WTC11 (cell line): Measurements from ENCODE around the gene CD2.

ENCODE experiments used
- TEAD4 ChIP-seq: sonication (generic); formaldehyde crosslinking; IDR thresholded peaks from 2 replicates; pipeline ENCODE4 v1.8.0; 2022; ENCODE audit warnings: mild to moderate bottlenecking, missing genetic modification reagents
- TF ChIP-seq, protein P1 (sequence below): fragments of 200-600 bp; IDR thresholded peaks from 2 replicates; pipeline ENCODE4 v1.8.0; 2022; ENCODE audit warnings: antibody characterized with exemption
- TF ChIP-seq, protein P2 (sequence below): sonication (generic); formaldehyde crosslinking; IDR thresholded peaks from 2 replicates; pipeline ENCODE4 v1.8.1; 2023; ENCODE audit warnings: mild to moderate bottlenecking, missing genetic modification reagents
- TF ChIP-seq, protein P3 (sequence below): sonication (generic); formaldehyde crosslinking; conservative IDR thresholded peaks from 2 replicates; pipeline ENCODE4 v1.8.1; 2023; ENCODE audit warnings: mild to moderate bottlenecking, low read depth, missing genetic modification reagents, moderate library complexity

DNA sequence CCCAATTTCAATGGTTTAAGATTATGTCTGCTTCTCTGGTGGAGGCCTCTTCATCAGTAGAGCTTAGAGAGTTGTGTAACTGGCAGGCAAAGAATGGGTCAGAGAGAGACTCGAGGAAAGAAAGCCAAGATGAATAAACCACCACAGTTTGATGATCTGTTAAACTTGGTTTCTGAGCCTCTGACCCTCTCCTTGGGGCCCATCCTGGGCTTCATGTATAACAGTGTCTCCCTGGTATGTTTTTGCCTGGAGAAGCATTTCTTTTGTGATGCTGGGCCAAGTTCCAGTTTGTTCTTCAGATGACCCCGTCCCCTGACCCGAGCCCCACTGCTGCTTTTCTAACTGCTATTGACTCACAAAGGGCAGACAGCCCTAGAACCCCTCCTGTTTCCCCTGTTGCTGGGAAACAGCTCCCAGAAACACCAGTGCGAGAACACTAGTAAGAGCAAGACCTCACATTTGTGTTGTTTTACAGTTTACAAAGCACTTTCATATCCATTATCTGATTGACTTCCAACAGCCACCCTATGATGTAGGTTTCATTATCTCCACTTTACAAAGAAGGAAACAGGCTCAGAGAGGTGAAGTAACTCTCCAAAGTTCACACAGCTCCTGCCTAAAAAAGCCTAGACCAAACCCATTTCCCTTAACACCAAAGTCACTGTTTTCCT is 9.0 kb downstream of the CD2 start:
- TF ChIP-seq, protein P1, sequence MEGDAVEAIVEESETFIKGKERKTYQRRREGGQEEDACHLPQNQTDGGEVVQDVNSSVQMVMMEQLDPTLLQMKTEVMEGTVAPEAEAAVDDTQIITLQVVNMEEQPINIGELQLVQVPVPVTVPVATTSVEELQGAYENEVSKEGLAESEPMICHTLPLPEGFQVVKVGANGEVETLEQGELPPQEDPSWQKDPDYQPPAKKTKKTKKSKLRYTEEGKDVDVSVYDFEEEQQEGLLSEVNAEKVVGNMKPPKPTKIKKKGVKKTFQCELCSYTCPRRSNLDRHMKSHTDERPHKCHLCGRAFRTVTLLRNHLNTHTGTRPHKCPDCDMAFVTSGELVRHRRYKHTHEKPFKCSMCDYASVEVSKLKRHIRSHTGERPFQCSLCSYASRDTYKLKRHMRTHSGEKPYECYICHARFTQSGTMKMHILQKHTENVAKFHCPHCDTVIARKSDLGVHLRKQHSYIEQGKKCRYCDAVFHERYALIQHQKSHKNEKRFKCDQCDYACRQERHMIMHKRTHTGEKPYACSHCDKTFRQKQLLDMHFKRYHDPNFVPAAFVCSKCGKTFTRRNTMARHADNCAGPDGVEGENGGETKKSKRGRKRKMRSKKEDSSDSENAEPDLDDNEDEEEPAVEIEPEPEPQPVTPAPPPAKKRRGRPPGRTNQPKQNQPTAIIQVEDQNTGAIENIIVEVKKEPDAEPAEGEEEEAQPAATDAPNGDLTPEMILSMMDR: no peak
- TF ChIP-seq TEAD4: no peak
- TF ChIP-seq, protein P2, sequence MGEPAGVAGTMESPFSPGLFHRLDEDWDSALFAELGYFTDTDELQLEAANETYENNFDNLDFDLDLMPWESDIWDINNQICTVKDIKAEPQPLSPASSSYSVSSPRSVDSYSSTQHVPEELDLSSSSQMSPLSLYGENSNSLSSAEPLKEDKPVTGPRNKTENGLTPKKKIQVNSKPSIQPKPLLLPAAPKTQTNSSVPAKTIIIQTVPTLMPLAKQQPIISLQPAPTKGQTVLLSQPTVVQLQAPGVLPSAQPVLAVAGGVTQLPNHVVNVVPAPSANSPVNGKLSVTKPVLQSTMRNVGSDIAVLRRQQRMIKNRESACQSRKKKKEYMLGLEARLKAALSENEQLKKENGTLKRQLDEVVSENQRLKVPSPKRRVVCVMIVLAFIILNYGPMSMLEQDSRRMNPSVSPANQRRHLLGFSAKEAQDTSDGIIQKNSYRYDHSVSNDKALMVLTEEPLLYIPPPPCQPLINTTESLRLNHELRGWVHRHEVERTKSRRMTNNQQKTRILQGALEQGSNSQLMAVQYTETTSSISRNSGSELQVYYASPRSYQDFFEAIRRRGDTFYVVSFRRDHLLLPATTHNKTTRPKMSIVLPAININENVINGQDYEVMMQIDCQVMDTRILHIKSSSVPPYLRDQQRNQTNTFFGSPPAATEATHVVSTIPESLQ: no peak
- TF ChIP-seq, protein P3, sequence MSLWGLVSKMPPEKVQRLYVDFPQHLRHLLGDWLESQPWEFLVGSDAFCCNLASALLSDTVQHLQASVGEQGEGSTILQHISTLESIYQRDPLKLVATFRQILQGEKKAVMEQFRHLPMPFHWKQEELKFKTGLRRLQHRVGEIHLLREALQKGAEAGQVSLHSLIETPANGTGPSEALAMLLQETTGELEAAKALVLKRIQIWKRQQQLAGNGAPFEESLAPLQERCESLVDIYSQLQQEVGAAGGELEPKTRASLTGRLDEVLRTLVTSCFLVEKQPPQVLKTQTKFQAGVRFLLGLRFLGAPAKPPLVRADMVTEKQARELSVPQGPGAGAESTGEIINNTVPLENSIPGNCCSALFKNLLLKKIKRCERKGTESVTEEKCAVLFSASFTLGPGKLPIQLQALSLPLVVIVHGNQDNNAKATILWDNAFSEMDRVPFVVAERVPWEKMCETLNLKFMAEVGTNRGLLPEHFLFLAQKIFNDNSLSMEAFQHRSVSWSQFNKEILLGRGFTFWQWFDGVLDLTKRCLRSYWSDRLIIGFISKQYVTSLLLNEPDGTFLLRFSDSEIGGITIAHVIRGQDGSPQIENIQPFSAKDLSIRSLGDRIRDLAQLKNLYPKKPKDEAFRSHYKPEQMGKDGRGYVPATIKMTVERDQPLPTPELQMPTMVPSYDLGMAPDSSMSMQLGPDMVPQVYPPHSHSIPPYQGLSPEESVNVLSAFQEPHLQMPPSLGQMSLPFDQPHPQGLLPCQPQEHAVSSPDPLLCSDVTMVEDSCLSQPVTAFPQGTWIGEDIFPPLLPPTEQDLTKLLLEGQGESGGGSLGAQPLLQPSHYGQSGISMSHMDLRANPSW (CRISPR knock-in tag): no peak
